Liver (tissue), 9 donors: ENCODE results near the gene CCDC6. TPM values are rescaled to one million over a fixed set of nuclear protein-coding genes. Genes with fewer than 3 reads are reported as not detected.

Experiments
- DNase-seq: peaks from one replicate; pipeline ENCODE4 v3.0.0-alpha.2; 2017; ENCODE audit warnings: low spot score
- H3K27ac ChIP-seq, 2 donors: one replicate each; pipeline ENCODE4 v1.7.0; 2013; ENCODE audit warnings: inconsistent platforms in 2 of 2, low read length in 2 of 2, control low read depth in 1 of 2, low read depth in 1 of 2, mild to moderate bottlenecking in 1 of 2
- H3K27me3 ChIP-seq, 4 donors: one replicate each; pipeline versions ENCODE4 v1.6.1 to v1.7.0; 2013; ENCODE audit warnings: low read length in 3 of 4, inconsistent platforms in 1 of 4, mild to moderate bottlenecking in 1 of 4, moderate library complexity in 1 of 4; ENCODE audit not compliant: control insufficient read depth in 4 of 4, insufficient read depth in 4 of 4
- H3K36me3 ChIP-seq, 4 donors: one replicate each; pipeline versions ENCODE4 v1.6.1 to v1.7.0; 2013; ENCODE audit warnings: low read length in 3 of 4, mild to moderate bottlenecking in 3 of 4, low read depth in 1 of 4, moderate library complexity in 1 of 4; ENCODE audit not compliant: control insufficient read depth in 4 of 4, insufficient read depth in 3 of 4
- H3K4me1 ChIP-seq, 4 donors: one replicate each; pipeline versions ENCODE4 v1.6.1 to v1.7.0; 2013; ENCODE audit warnings: low read length in 3 of 4, mild to moderate bottlenecking in 3 of 4, moderate library complexity in 1 of 4; ENCODE audit not compliant: control insufficient read depth in 4 of 4, insufficient read depth in 4 of 4
- H3K4me3 ChIP-seq, 3 donors: one replicate each; pipeline versions ENCODE4 v1.6.1 to v1.7.0; 2013; ENCODE audit warnings: low read length in 3 of 3, control low read depth in 1 of 3, low read depth in 1 of 3, mild to moderate bottlenecking in 1 of 3
- H3K9ac ChIP-seq, 2 donors: one replicate each; pipeline ENCODE4 v1.7.0; 2013; ENCODE audit warnings: low read length in 2 of 2, mild to moderate bottlenecking in 2 of 2, moderate library complexity in 2 of 2, control low read depth in 1 of 2, low read depth in 1 of 2
- H3K9me3 ChIP-seq, 4 donors: one replicate each; pipeline versions ENCODE4 v1.6.1 to v1.7.0; 2013; ENCODE audit warnings: low read length in 3 of 4; ENCODE audit not compliant: control insufficient read depth in 4 of 4
- ATF3 ChIP-seq: IDR thresholded peaks from 2 replicates; pipeline ENCODE4 v1.6.1; 2016; ENCODE audit warnings: antibody characterized with exemption
- CTCF ChIP-seq: fragments of 150-350 bp; IDR thresholded peaks from 2 replicates; pipeline ENCODE4 v1.5.1; 2017; ENCODE audit warnings: improper control_type of control experiment, low read depth, low read length; ENCODE audit not compliant: missing input control
- EGR1 ChIP-seq, 2 donors: IDR thresholded peaks; 2 replicates each; pipeline ENCODE4 v1.6.1; 2016 to 2018; ENCODE audit warnings: antibody characterized with exemption in 2 of 2, low read depth in 2 of 2
- FOXA1 ChIP-seq: IDR thresholded peaks from 2 replicates; pipeline ENCODE4 v1.6.1; 2016; ENCODE audit warnings: antibody characterized with exemption
- FOXA2 ChIP-seq: IDR thresholded peaks from 2 replicates; pipeline ENCODE4 v1.6.1; 2016; ENCODE audit warnings: antibody characterized with exemption
- GABPA ChIP-seq, 2 donors: IDR thresholded peaks in 1 of 2; conservative IDR thresholded peaks in 1 of 2; 2 replicates each; pipeline ENCODE4 v1.6.1; 2016; ENCODE audit warnings: antibody characterized with exemption in 2 of 2, mild to moderate bottlenecking in 1 of 2, moderate library complexity in 1 of 2
- HNF4A ChIP-seq, 2 donors: conservative IDR thresholded peaks; 2 replicates each; pipeline ENCODE4 v1.6.1; 2016; ENCODE audit warnings: antibody characterized with exemption in 2 of 2, mild to moderate bottlenecking in 2 of 2
- HNF4G ChIP-seq: IDR thresholded peaks from 2 replicates; pipeline ENCODE4 v1.6.1; 2016; ENCODE audit warnings: antibody characterized with exemption
- JUND ChIP-seq, 2 donors: IDR thresholded peaks; 2 replicates each; pipeline ENCODE4 v1.6.1; 2016; ENCODE audit warnings: antibody characterized with exemption in 2 of 2
- MAX ChIP-seq: IDR thresholded peaks from 2 replicates; pipeline ENCODE4 v1.6.1; 2016; ENCODE audit warnings: antibody characterized with exemption
- REST ChIP-seq: IDR thresholded peaks from 2 replicates; pipeline ENCODE4 v1.6.1; 2016; ENCODE audit warnings: antibody characterized with exemption, mild to moderate bottlenecking
- SP1 ChIP-seq: IDR thresholded peaks from 2 replicates; pipeline ENCODE4 v1.6.1; 2018; ENCODE audit warnings: antibody characterized with exemption, mild to moderate bottlenecking
- TAF1 ChIP-seq: conservative IDR thresholded peaks from 2 replicates; pipeline ENCODE4 v1.6.1; 2016; ENCODE audit warnings: antibody characterized with exemption, mild to moderate bottlenecking
- ZBTB33 ChIP-seq: IDR thresholded peaks from 2 replicates; pipeline ENCODE4 v1.6.1; 2016; ENCODE audit warnings: antibody characterized with exemption
- WGBS: extraction: QIAGEN DNeasy Blood & Tissue Kit; methylation state at CpG from one replicate; pipeline ENCODE4 v1.1.7; 2013; 5-methylcytosine and 5-hydroxymethylcytosine counted together
- polyA plus RNA-seq, 2 donors: library from polyadenylated mRNA; stranded (reverse) in 1 of 2; unstranded in 1 of 2; fragments of 200-250 nt in 1 of 2; fragments of >200 nt in 1 of 2; fragmentation: Nextera tagmentation in 1 of 2; extraction: Ambion mirVana in 1 of 2; gene quantifications; one replicate each; pipeline versions ENCODE4 v1.2.1 to v1.2.3, GENCODE V29; 2013 to 2015
- total RNA-seq, 2 donors: library from RNA; depleted of rRNA; stranded (reverse); fragments of >200 nt; gene quantifications; one replicate each; pipeline ENCODE4 v1.2.3, GENCODE V29; 2014
- donor health status: healthy.
- donor health status: healthy.
- donor health status: healthy.
- donor health status: healthy.
- donor health status: healthy.

CCDC6 gene
- total and polyA plus RNA-seq, 4 donors: 4.7 to 14.3 (median 8.8) TPM

GRCh38 chr10:59945590-59945989 is 39.2 kb upstream of the CCDC6 start:
- H3K27me3 ChIP-seq: peaks cover 0 to 4% (median 0%) of the 10 kb centered on the region in 4 donors
- H3K36me3 ChIP-seq: no peaks in the 10 kb centered on the region
- H3K4me3 ChIP-seq: no peak overlapping the region
- no peak for TF ChIP-seq HNF4A (conservative IDR thresholded peaks at IDR 0.05)
- no peak for TF ChIP-seq ATF3
- TF ChIP-seq FOXA1: no peak
- TF ChIP-seq ZBTB33: no peak
- TF ChIP-seq FOXA2: no peak
- TF ChIP-seq REST: no peak
- TF ChIP-seq SP1: no peak
- TF ChIP-seq CTCF: no peak
- TF ChIP-seq HNF4G: no peak
- no peak for TF ChIP-seq MAX
- TF ChIP-seq TAF1: no peak
- TF ChIP-seq GABPA (IDR thresholded peaks at IDR 0.05 in 1 of 2, conservative IDR thresholded peaks at IDR 0.05 in 1 of 2): no peak
- TF ChIP-seq JUND (IDR thresholded peaks at IDR 0.05): no peak
- H3K9me3 ChIP-seq: no peaks in the 10 kb centered on the region
- WGBS: 56% methylated on average over 5 of the region's 5 CpGs
- DNase-seq: no peak
- no peaks in the 10 kb centered on the region for H3K4me1 ChIP-seq
- H3K27ac ChIP-seq: no peak overlapping the region
- no peak overlapping the region for H3K9ac ChIP-seq

- H3K27ac ChIP-seq: no peak overlapping the region
- H3K36me3 ChIP-seq: no peaks in the 10 kb centered on the region
- TF ChIP-seq HNF4A (conservative IDR thresholded peaks at IDR 0.05): no peak
- TF ChIP-seq HNF4G: no peak
- no peak for TF ChIP-seq FOXA1
- TF ChIP-seq FOXA2: no peak
- no peak for TF ChIP-seq TAF1
- no peak for TF ChIP-seq REST
- TF ChIP-seq JUND (IDR thresholded peaks at IDR 0.05): no peak
- no peak for TF ChIP-seq MAX
- TF ChIP-seq EGR1 (IDR thresholded peaks at IDR 0.05; ENCODE audit: low read depth in 2 of 2): no peak
- no peak for TF ChIP-seq CTCF
These were observed 38.1 kb upstream of the CCDC6 start for GRCh38 chr10:59944339-59944935.

More at GRCh38 chr10:59944339-59944935, 38.1 kb upstream of the CCDC6 start:
- Histone ChIP-seq H3K9ac (no peak overlapping the region), H3K27me3 (peaks cover 0 to 4% (median 0%) of the 10 kb centered on the region in 4 donors), H3K9me3 (no peaks in the 10 kb centered on the region), H3K4me3 (no peak overlapping the region), H3K4me1 (no peaks in the 10 kb centered on the region)
- WGBS: 82% methylated on average over 16 of the region's 16 CpGs
- no peak for DNase-seq
